Ovary (tissue), 9 donors: Measurements from ENCODE around the gene ZNF646. TPM values are rescaled to one million over a fixed set of nuclear protein-coding genes. Genes with fewer than 3 reads are reported as not detected.

ENCODE experiments used
- DNase-seq, 5 donors: peaks; one replicate each; pipeline ENCODE4 v3.0.0-alpha.2; 2019 to 2020
- H3K27ac ChIP-seq, 2 donors: fragments of 200-600 bp; one replicate each; pipeline versions ENCODE4 v1.5.1 to v1.8.0; 2019 to 2022
- H3K27me3 ChIP-seq: fragments of 200-600 bp; one replicate; pipeline ENCODE4 v1.8.0; 2022
- H3K36me3 ChIP-seq: fragments of 200-600 bp; sonication (generic); one replicate; pipeline ENCODE4 v1.5.1; 2019
- H3K4me1 ChIP-seq: one replicate; pipeline ENCODE4 v1.8.1; 2013; ENCODE audit warnings: mild to moderate bottlenecking, moderate library complexity; ENCODE audit not compliant: insufficient read depth
- H3K4me3 ChIP-seq: fragments of 200-600 bp; sonication (generic); one replicate; pipeline ENCODE4 v1.5.1; 2017
- H3K9me3 ChIP-seq, 2 donors: fragments of 200-600 bp in 1 of 2; sonication (generic) in 1 of 2; one replicate each; pipeline versions ENCODE4 v1.5.1 to v1.8.1; 2013 to 2019; ENCODE audit warnings: mild to moderate bottlenecking in 1 of 2, moderate library complexity in 1 of 2
- CTCF ChIP-seq, 3 donors: fragments of 450-650 bp in 2 of 3; fragments of 200-600 bp in 1 of 3; IDR thresholded peaks; one replicate each; pipeline versions ENCODE4 v1.5.1 to v1.8.0; 2016 to 2022; ENCODE audit warnings: antibody characterized with exemption in 3 of 3, mild to moderate bottlenecking in 1 of 3
- EP300 ChIP-seq: sonication (generic); formaldehyde crosslinking; IDR thresholded peaks from one replicate; pipeline ENCODE4 v1.6.1; 2017; ENCODE audit warnings: antibody characterized with exemption
- POLR2A ChIP-seq: fragments of 450-650 bp; IDR thresholded peaks from one replicate; pipeline ENCODE4 v1.6.1; 2017; ENCODE audit warnings: antibody characterized with exemption, mild to moderate bottlenecking, moderate library complexity
- WGBS, 3 donors: extraction: QIAGEN DNeasy Blood & Tissue Kit in 1 of 3; methylation state at CpG; one replicate each; pipeline versions ENCODE4 v1.1.5 to v1.1.7; 2013 to 2017; 5-methylcytosine and 5-hydroxymethylcytosine counted together
- intact Hi-C, 4 donors: fragments of 100-400 bp; cut with DNase I; formaldehyde crosslinking; loops; one replicate each; pipeline versions ENCODE4 v1.11.0 to v1.15.1; 2022 to 2023
- polyA plus RNA-seq, 2 donors: library from polyadenylated mRNA; stranded (reverse); fragments of 200-250 nt in 1 of 2; fragments of 350-450 nt in 1 of 2; fragmentation: Illumina TruSeq in 1 of 2; extraction: RNeasy Lipid Tissue Mini Kit (QIAGEN cat#74804) in 1 of 2; gene quantifications; one replicate each; pipeline ENCODE4 v1.2.3, GENCODE V29; 2013 to 2014
- total RNA-seq, 7 donors: library from RNA; depleted of rRNA in 2 of 7; stranded (reverse); fragments of >200 nt in 2 of 7; fragmentation: NEBNext Ultra II Directional in 3 of 7; extraction: Animal tissue kit (Norgen Biotek cat#: 25700) in 3 of 7; gene quantifications; one replicate each; pipeline versions ENCODE4 v1.1.0 to v1.2.4, GENCODE V29; 2016 to 2023
- donor health status: DM: no; HTN: no; CAD: no; lungs with moderate emphysema.
- donor health status: DM: no; HTN: no; CAD: no.
- donor health status: Bipolar disorder and iron deficiency.
- donor health status: DM: yes; HTN: yes; CAD: no.
- donor health status: DM: no; HTN: no; CAD: no.
- donor health status: DM: yes; HTN: yes; CAD: no.

The ZNF646 gene
- total and polyA plus RNA-seq, 9 donors = 2.3 to 16.3 (median 14.6) TPM

GRCh38 chr16:31089199-31089598, 15.0 kb downstream of the ZNF646 start:
- H3K36me3 ChIP-seq = no peaks in the 10 kb centered on the region

GRCh38 chr16:31090540-31090939, 16.3 kb downstream of the ZNF646 start:
- WGBS, 3 donors = 67 to 76% (median 75%) methylated on average over 2 of the region's 2 CpGs
- intact Hi-C loops = no loop called here
- H3K27ac ChIP-seq = no peak overlapping the region
- H3K4me3 ChIP-seq = no peak overlapping the region
- peak in 1 of 5 donors; percentile 10 for DNase-seq
- no peaks in the 10 kb centered on the region for H3K36me3 ChIP-seq
- TF ChIP-seq POLR2A = no peak
- TF ChIP-seq EP300 = no peak
- TF ChIP-seq CTCF (IDR thresholded peaks at IDR 0.05) = no peak
- no peaks in the 10 kb centered on the region for H3K27me3 ChIP-seq
- H3K9me3 ChIP-seq = no peaks in the 10 kb centered on the region
- H3K4me1 ChIP-seq = peaks cover 4% of the 10 kb centered on the region

More at GRCh38 chr16:31089199-31089598, 15.0 kb downstream of the ZNF646 start:
- H3K27me3 ChIP-seq = no peaks in the 10 kb centered on the region
- no peak overlapping the region for H3K27ac ChIP-seq
- DNase-seq = no peak
- whole genome bisulfite sequencing, 3 donors = 91 to 96% (median 95%) methylated on average over 8 of the region's 8 CpGs
- H3K4me3 ChIP-seq = no peak overlapping the region
- H3K9me3 ChIP-seq = no peaks in the 10 kb centered on the region
- intact Hi-C loops = loop anchor here in 1 of 4 donors (10.0 kb wide), 1 partner anchor 96 kb away; the partner anchor contains the start of gene FUS
- TF ChIP-seq POLR2A = no peak
- TF ChIP-seq CTCF (IDR thresholded peaks at IDR 0.05) = no peak
- TF ChIP-seq EP300 = no peak
- peaks cover 4% of the 10 kb centered on the region for H3K4me1 ChIP-seq

GRCh38 chr16:31092330-31092729, 18.1 kb downstream of the ZNF646 start:
- Histone ChIP-seq H3K36me3 (no peaks in the 10 kb centered on the region), H3K9me3 (no peaks in the 10 kb centered on the region), H3K27me3 (no peaks in the 10 kb centered on the region), H3K27ac (no peak overlapping the region), H3K4me3 (no peak overlapping the region), H3K4me1 (peaks cover 4% of the 10 kb centered on the region)
- DNase-seq = no peak
- intact Hi-C loops = no loop called here
- no peak for TF ChIP-seq CTCF (IDR thresholded peaks at IDR 0.05)
- TF ChIP-seq EP300 = no peak
- no peak for TF ChIP-seq POLR2A
- 90 to 96% (median 94%) methylated on average over 5 of the region's 5 CpGs for WGBS, 3 donors

- Histone ChIP-seq H3K4me3 (no peak overlapping the region), H3K36me3 (no peaks in the 10 kb centered on the region), H3K27ac (no peak overlapping the region), H3K4me1 (peaks cover 4% of the 10 kb centered on the region), H3K27me3 (no peaks in the 10 kb centered on the region), H3K9me3 (no peaks in the 10 kb centered on the region)
- DNase-seq = peak in 1 of 5 donors; percentile 25
- intact Hi-C loops = no loop called here
- WGBS, 3 donors = 22 to 31% (median 26%) methylated on average over 12 to 17 of the region's 17 CpGs
- no peak for TF ChIP-seq POLR2A
- TF ChIP-seq CTCF (IDR thresholded peaks at IDR 0.05) = no peak
- no peak for TF ChIP-seq EP300
These were observed 19.0 kb downstream of the ZNF646 start for GRCh38 chr16:31093132-31093703.
